Measurements from ENCODE around the gene KMT2C.

KMT2C gene

GRCh38 chr7:152370297-152370696, 65.5 kb downstream of the KMT2C start:
- TF ChIP-seq CTCF (IDR thresholded peaks at IDR 0.05; ENCODE audit: insufficient read depth, low read depth, low read length, missing control alignments): no peak
- no peak overlapping the region for H3K4me3 ChIP-seq (ENCODE audit: low read depth, low read length)
- no peak for DNase-seq (ENCODE audit: low read depth)

- no peak for TF ChIP-seq CTCF (IDR thresholded peaks at IDR 0.05; ENCODE audit: insufficient read depth, low read depth, low read length, missing control alignments)
- no peak for DNase-seq (ENCODE audit: low read depth)
Observed at GRCh38 chr7:152369518-152369917, 66.3 kb downstream of the KMT2C start.

GRCh38 chr7:152367170-152367569, 68.6 kb downstream of the KMT2C start:
- no peak for DNase-seq (ENCODE audit: low read depth)
- H3K4me3 ChIP-seq (ENCODE audit: low read depth, low read length): no peak overlapping the region
- no peak for TF ChIP-seq CTCF (IDR thresholded peaks at IDR 0.05; ENCODE audit: insufficient read depth, low read depth, low read length, missing control alignments)

More at GRCh38 chr7:152369518-152369917, 66.3 kb downstream of the KMT2C start:
- no peak overlapping the region for H3K4me3 ChIP-seq (ENCODE audit: low read depth, low read length)

GRCh38 chr7:152366662-152367061, 69.1 kb downstream of the KMT2C start:
- no peak for DNase-seq (ENCODE audit: low read depth)
- no peak overlapping the region for H3K4me3 ChIP-seq (ENCODE audit: low read depth, low read length)
- TF ChIP-seq CTCF (IDR thresholded peaks at IDR 0.05; ENCODE audit: insufficient read depth, low read depth, low read length, missing control alignments): no peak

- TF ChIP-seq CTCF (IDR thresholded peaks at IDR 0.05; ENCODE audit: insufficient read depth, low read depth, low read length, missing control alignments): no peak
- no peak overlapping the region for H3K4me3 ChIP-seq (ENCODE audit: low read depth, low read length)
- DNase-seq (ENCODE audit: low read depth): no peak
Observed at GRCh38 chr7:152365982-152366603, 69.7 kb downstream of the KMT2C start.

GRCh38 chr7:152363798-152364197, 72.0 kb downstream of the KMT2C start:
- H3K4me3 ChIP-seq (ENCODE audit: low read depth, low read length): no peak overlapping the region
- no peak for DNase-seq (ENCODE audit: low read depth)
- no peak for TF ChIP-seq CTCF (IDR thresholded peaks at IDR 0.05; ENCODE audit: insufficient read depth, low read depth, low read length, missing control alignments)

Data from GM12865 (cell line).